NOMO-1 treated with DMSO at 0.1 percent for 48 hours (cell line): Measurements from ENCODE around the gene RETSAT.
"Not testable (repeated sequence)": the region's sequence is repeated elsewhere in the genome, so short reads cannot be mapped to it uniquely, and the experiment has no call there.

Source experiments
- DNase-seq: peaks from one replicate; lab custom pipeline; 2025; ENCODE audit not compliant: unreplicated experiment; lab: John Stamatoyannopoulos, UW

RETSAT gene

GRCh38 chr2:85334928-85335327, 19.4 kb downstream of the RETSAT start:
- no peak for DNase-seq

GRCh38 chr2:85333877-85334276, 20.5 kb downstream of the RETSAT start:
- DNase-seq: not testable (repeated sequence)

GRCh38 chr2:85330839-85331636, 23.3 kb downstream of the RETSAT start:
- DNase-seq: no peak

- not testable (repeated sequence) for DNase-seq
These were observed 24.6 kb downstream of the RETSAT start for GRCh38 chr2:85329701-85330100.

GRCh38 chr2:85329181-85329651, 25.1 kb downstream of the RETSAT start:
- DNase-seq: no peak

GRCh38 chr2:85327822-85328617, 26.3 kb downstream of the RETSAT start, which contains the start of gene TGOLN2:
TGOLN2 (minus strand) TSS chr2:85327989; CDS start chr2:85327962, 27 bp downstream.
- peak; percentile 95 for DNase-seq

- DNase-seq: peak; percentile 49
These were observed 27.0 kb downstream of the RETSAT start for GRCh38 chr2:85327160-85327821.

GRCh38 chr2:85326406-85327159, 27.7 kb downstream of the RETSAT start:
- peak; percentile 73 for DNase-seq

GRCh38 chr2:85325466-85325811, 28.9 kb downstream of the RETSAT start:
- no peak for DNase-seq

GRCh38 chr2:85324639-85325465, 29.5 kb downstream of the RETSAT start:
- DNase-seq: peak; percentile 83

GRCh38 chr2:85323988-85324367, 30.4 kb downstream of the RETSAT start:
- DNase-seq: not testable (repeated sequence)

GRCh38 chr2:85323351-85323987, 30.9 kb downstream of the RETSAT start:
- no peak for DNase-seq

GRCh38 chr2:85319796-85320195, 34.5 kb downstream of the RETSAT start:
- no peak for DNase-seq

GRCh38 chr2:85318222-85319074, 35.9 kb downstream of the RETSAT start:
- no peak for DNase-seq

GRCh38 chr2:85315921-85316320, 38.4 kb downstream of the RETSAT start:
- not testable (repeated sequence) for DNase-seq

GRCh38 chr2:85314884-85315242, 39.5 kb downstream of the RETSAT start:
- DNase-seq: no peak

- no peak for DNase-seq
These were observed 41.9 kb downstream of the RETSAT start for GRCh38 chr2:85312404-85312803.

- DNase-seq: no peak
These were observed 44.0 kb downstream of the RETSAT start for GRCh38 chr2:85310330-85310729.
